Heart left ventricle (tissue), 16 donors: ENCODE data around the gene KLHL26. TPM values are rescaled to one million over a fixed set of nuclear protein-coding genes. Genes with fewer than 3 reads are reported as not detected.

Experiments used
- ATAC-seq, 4 donors: fragments of 200-7000 bp; cut with Tn5 transposase; one replicate each; pipeline ENCODE4 v1.9.1; 2020 to 2022; ENCODE audit warnings: moderate library complexity in 4 of 4, mild to moderate bottlenecking in 3 of 4, moderate number of reproducible peaks in 1 of 4
- DNase-seq, 5 donors: peaks; one replicate each; pipeline ENCODE4 v3.0.0-alpha.2; 2020
- H3K27ac ChIP-seq, 12 donors: fragments of 200-600 bp; sonication (generic) in 4 of 12; one replicate each; pipeline versions ENCODE4 v1.5.0 to v1.8.0; 2016 to 2022; ENCODE audit warnings: mild to moderate bottlenecking in 2 of 12
- H3K27me3 ChIP-seq, 9 donors: fragments of 200-600 bp; sonication (generic) in 2 of 9; one replicate each; pipeline versions ENCODE4 v1.5.1 to v1.8.0; 2016 to 2022; ENCODE audit warnings: mild to moderate bottlenecking in 3 of 9
- H3K36me3 ChIP-seq, 9 donors: fragments of 200-600 bp; sonication (generic) in 2 of 9; one replicate each; pipeline versions ENCODE4 v1.5.0 to v1.8.0; 2018 to 2022; ENCODE audit warnings: mild to moderate bottlenecking in 2 of 9
- H3K4me1 ChIP-seq, 12 donors: fragments of 200-600 bp; sonication (generic) in 4 of 12; one replicate each; pipeline versions ENCODE4 v1.5.0 to v1.8.0; 2016 to 2022; ENCODE audit warnings: mild to moderate bottlenecking in 3 of 12
- H3K4me3 ChIP-seq, 12 donors: fragments of 200-600 bp; sonication (generic) in 4 of 12; one replicate each; pipeline versions ENCODE4 v1.5.0 to v1.8.0; 2017 to 2022; ENCODE audit warnings: mild to moderate bottlenecking in 9 of 12, moderate library complexity in 4 of 12
- H3K9me3 ChIP-seq, 12 donors: fragments of 200-600 bp; sonication (generic) in 4 of 12; one replicate each; pipeline versions ENCODE4 v1.5.0 to v1.8.0; 2016 to 2022; ENCODE audit warnings: mild to moderate bottlenecking in 1 of 12
- POLR2A ChIP-seq, 2 donors: fragments of 450-650 bp; IDR thresholded peaks; one replicate each; pipeline ENCODE4 v1.6.1; 2017; ENCODE audit warnings: antibody characterized with exemption in 2 of 2, mild to moderate bottlenecking in 2 of 2, moderate library complexity in 2 of 2
- WGBS, 4 donors: extraction: QIAGEN DNeasy Blood & Tissue Kit in 2 of 4; methylation state at CpG; one replicate each; pipeline versions ENCODE4 v1.1.5 to v1.1.7; 2013 to 2018; 5-methylcytosine and 5-hydroxymethylcytosine counted together
- intact Hi-C, 10 donors: fragments of 100-400 bp; cut with DNase I; formaldehyde crosslinking; loops; one replicate each; pipeline versions ENCODE4 v1.11.1 to v1.14.2; 2022
- polyA plus RNA-seq, 2 donors: library from polyadenylated mRNA; stranded (reverse); fragments of 200-250 nt; gene quantifications; one replicate each; pipeline ENCODE4 v1.2.3, GENCODE V29; 2013
- total RNA-seq, 9 donors: library from RNA; depleted of rRNA in 2 of 9; stranded (reverse); fragments of >200 nt in 2 of 9; fragmentation: NEBNext Ultra II Directional in 3 of 9; extraction: Animal tissue kit (Norgen Biotek cat#: 25700) in 3 of 9; gene quantifications; one replicate each; pipeline versions ENCODE4 v1.1.0 to v1.2.4, GENCODE V29; 2016 to 2023
- TF ChIP-seq, protein P1 (sequence below), 12 donors: fragments of 200-600 bp; sonication (generic) in 4 of 12; IDR thresholded peaks; one replicate each; pipeline versions ENCODE4 v1.5.0 to v1.8.0; 2018 to 2022; ENCODE audit warnings: antibody characterized with exemption in 12 of 12, mild to moderate bottlenecking in 5 of 12
- donor health status: ischemic (EF 13 %, LVEDD 7.1; RV severe dilation, severe dysfunction).
- donor health status: healthy with polysubstance abuse.
- donor health status: DM: no; HTN: yes; CAD: no.
- donor health status: DM: no; HTN: no; CAD: no.
- donor health status: ischemic (EF 25% LVEDD 6.9; RV normal size, moderate dysfunction).
- donor health status: ischemic (EF 25% LVEDD 5.7; RV mildly dilated, moderate dysfunction).
- donor health status: healthy.
- donor health status: DM: yes; HTN: yes; CAD: no.
- donor health status: ischemic (EF 35%, LVEDD 5.7; RV mildly dilated, moderate dysfunction).
- donor health status: nonischemic (EF 11% LVEDD 7.7; RV severe dilation, severe dysfunction).
- donor health status: DM: yes; HTN: yes; CAD: no.
- donor health status: PGD.
- donor health status: ischemic (EF 29% LVEDD 5.4; RV normal size, mild dysfunction).
- donor health status: nonischemic (EF 23%, LVEDD 6.1; RV moderate dilation, normal function).

The KLHL26 gene
- total and polyA plus RNA-seq, 11 donors, result 2.8 to 11.4 (median 5.8) TPM

DNA sequence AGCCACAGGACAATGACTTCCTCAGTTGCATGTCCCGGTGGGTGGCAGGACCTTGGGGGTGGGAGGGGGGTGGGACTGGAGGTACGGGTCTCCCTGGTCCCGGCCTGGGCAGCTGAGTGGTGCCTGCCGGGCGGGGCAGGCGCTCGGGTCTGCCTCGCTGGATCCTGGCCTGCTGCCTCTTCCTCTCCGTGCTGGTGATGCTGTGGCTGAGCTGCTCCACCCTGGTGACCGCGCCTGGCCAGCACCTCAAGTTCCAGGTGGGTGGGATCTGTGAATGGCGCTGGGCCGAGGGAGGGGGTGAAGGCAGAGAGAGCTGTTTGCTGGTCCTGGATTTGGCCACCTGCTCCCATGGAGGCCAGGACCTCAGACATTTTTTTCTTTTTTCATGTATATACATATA is 18.6 kb upstream of the KLHL26 start:
- 88 to 95% (median 91%) methylated on average over 5 to 13 of the region's 13 CpGs for WGBS, 4 donors
- intact Hi-C loops, result no loop called here
- H3K36me3 ChIP-seq, result no peaks in the 10 kb centered on the region
- no peak overlapping the region for H3K27ac ChIP-seq
- peaks cover 10 to 32% (median 15%) of the 10 kb centered on the region in 9 donors for H3K27me3 ChIP-seq
- DNase-seq (no peak), ATAC-seq (no peak)
- TF ChIP-seq POLR2A (IDR thresholded peaks at IDR 0.05), result no peak
- H3K4me1 ChIP-seq, result peaks cover 0 to 4% (median 0%) of the 10 kb centered on the region in 12 donors
- H3K9me3 ChIP-seq, result no peaks in the 10 kb centered on the region
- no peak overlapping the region for H3K4me3 ChIP-seq

DNA sequence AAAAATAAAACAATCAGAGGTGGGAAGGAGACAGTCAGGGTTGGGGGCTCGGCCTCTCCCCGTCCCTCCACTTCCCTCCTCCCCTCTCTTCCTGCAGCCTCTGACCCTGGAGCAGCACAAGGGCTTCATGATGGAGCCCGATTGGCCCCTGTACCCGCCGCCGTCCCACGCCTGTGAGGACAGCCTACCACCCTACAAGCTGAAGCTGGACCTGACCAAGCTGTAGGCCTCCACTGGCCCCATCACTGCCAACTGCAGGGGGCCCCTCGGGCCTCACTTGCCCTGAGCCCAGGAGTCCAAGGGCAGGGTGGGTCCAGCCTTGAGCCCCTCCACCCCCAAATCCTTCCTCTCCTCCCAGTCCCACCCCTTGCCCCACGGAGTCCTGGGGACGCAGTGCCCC is 16.5 kb upstream of the KLHL26 start:
- Histone ChIP-seq H3K4me1 (no peaks in the 10 kb centered on the region), H3K4me3 (no peak overlapping the region), H3K27ac (no peak overlapping the region), H3K27me3 (peaks cover 0 to 11% (median 0%) of the 10 kb centered on the region in 9 donors), H3K36me3 (no peaks in the 10 kb centered on the region), H3K9me3 (no peaks in the 10 kb centered on the region)
- 86 to 90% (median 89%) methylated on average over 10 of the region's 10 CpGs for WGBS, 4 donors
- DNase-seq, result no peak
- TF ChIP-seq, protein P1, sequence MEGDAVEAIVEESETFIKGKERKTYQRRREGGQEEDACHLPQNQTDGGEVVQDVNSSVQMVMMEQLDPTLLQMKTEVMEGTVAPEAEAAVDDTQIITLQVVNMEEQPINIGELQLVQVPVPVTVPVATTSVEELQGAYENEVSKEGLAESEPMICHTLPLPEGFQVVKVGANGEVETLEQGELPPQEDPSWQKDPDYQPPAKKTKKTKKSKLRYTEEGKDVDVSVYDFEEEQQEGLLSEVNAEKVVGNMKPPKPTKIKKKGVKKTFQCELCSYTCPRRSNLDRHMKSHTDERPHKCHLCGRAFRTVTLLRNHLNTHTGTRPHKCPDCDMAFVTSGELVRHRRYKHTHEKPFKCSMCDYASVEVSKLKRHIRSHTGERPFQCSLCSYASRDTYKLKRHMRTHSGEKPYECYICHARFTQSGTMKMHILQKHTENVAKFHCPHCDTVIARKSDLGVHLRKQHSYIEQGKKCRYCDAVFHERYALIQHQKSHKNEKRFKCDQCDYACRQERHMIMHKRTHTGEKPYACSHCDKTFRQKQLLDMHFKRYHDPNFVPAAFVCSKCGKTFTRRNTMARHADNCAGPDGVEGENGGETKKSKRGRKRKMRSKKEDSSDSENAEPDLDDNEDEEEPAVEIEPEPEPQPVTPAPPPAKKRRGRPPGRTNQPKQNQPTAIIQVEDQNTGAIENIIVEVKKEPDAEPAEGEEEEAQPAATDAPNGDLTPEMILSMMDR (IDR thresholded peaks at IDR 0.05), result no peak
- no peak for TF ChIP-seq POLR2A (IDR thresholded peaks at IDR 0.05)
- ATAC-seq, result no peak
- intact Hi-C loops, result no loop called here

DNA sequence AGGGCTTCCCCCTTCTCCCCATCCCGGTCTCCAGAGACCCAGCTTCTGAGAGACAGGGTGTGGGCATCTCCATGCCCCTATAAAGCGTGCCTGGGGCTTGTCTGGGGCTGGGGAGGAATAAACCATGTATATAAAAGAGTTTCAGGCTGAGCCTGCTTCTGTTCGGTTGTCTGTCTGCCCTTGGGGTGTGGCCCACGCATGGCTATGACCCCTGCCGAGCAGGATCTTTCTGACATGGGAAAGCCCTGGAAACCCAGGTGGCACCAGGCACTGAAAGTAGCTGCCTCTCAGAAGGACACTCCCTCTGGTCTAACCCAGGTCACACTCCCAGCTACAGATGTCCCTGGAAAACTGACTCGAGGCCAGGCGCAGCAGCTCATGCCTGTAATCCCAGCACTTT is 15.9 kb upstream of the KLHL26 start:
- Histone ChIP-seq H3K4me3 (no peak overlapping the region), H3K36me3 (no peaks in the 10 kb centered on the region), H3K27ac (no peak overlapping the region), H3K9me3 (no peaks in the 10 kb centered on the region), H3K4me1 (no peaks in the 10 kb centered on the region), H3K27me3 (peaks cover 0 to 8% (median 0%) of the 10 kb centered on the region in 9 donors)
- no peak for DNase-seq
- WGBS, 4 donors, result 84 to 97% (median 86%) methylated on average over 5 to 7 of the region's 7 CpGs
- intact Hi-C loops, result no loop called here
- no peak for TF ChIP-seq POLR2A (IDR thresholded peaks at IDR 0.05)
- TF ChIP-seq, protein P1 (IDR thresholded peaks at IDR 0.05), result no peak
- ATAC-seq, result no peak

DNA sequence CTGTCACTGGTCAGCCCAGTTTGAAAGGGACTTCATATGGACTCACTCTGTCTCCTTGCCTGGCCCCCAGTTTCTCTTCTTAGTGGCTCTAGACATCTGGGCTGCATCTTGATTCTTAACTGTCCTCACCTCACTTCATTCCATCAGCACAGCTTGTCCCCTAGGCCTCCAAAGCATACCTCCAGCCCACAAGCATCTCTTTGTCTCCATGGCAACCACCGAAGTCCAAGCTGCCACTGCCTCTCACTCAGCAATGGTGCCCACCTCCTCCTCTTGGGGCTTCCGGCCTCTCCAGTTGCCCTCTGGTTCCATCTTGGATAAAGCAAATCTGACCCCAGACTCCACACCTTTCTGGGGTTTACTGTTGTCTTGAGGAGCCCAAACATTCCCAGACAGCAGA is 9.9 kb upstream of the KLHL26 start:
- ATAC-seq (no peak), DNase-seq (no peak)
- Histone ChIP-seq H3K4me3 (no peak overlapping the region), H3K4me1 (no peaks in the 10 kb centered on the region), H3K27me3 (no peaks in the 10 kb centered on the region), H3K9me3 (no peaks in the 10 kb centered on the region), H3K36me3 (no peaks in the 10 kb centered on the region), H3K27ac (no peak overlapping the region)
- TF ChIP-seq, protein P1 (IDR thresholded peaks at IDR 0.05), result no peak
- no peak for TF ChIP-seq POLR2A (IDR thresholded peaks at IDR 0.05)
- 67 to 83% (median 69%) methylated on average over 2 of the region's 2 CpGs for WGBS, 4 donors
- intact Hi-C loops, result no loop called here
